ENCODE measurements around the gene LGALS13.

GRCh38 chr19:39631626-39632025 lies 29.3 kb downstream of the LGALS13 start:
- TF ChIP-seq, protein P1, sequence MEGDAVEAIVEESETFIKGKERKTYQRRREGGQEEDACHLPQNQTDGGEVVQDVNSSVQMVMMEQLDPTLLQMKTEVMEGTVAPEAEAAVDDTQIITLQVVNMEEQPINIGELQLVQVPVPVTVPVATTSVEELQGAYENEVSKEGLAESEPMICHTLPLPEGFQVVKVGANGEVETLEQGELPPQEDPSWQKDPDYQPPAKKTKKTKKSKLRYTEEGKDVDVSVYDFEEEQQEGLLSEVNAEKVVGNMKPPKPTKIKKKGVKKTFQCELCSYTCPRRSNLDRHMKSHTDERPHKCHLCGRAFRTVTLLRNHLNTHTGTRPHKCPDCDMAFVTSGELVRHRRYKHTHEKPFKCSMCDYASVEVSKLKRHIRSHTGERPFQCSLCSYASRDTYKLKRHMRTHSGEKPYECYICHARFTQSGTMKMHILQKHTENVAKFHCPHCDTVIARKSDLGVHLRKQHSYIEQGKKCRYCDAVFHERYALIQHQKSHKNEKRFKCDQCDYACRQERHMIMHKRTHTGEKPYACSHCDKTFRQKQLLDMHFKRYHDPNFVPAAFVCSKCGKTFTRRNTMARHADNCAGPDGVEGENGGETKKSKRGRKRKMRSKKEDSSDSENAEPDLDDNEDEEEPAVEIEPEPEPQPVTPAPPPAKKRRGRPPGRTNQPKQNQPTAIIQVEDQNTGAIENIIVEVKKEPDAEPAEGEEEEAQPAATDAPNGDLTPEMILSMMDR (IDR thresholded peaks at IDR 0.05; ENCODE audit: low read depth, low read length), result no peak
- TF ChIP-seq POLR2A (IDR thresholded peaks at IDR 0.05; ENCODE audit: extremely low read depth, insufficient read length), result no peak
- TF ChIP-seq, protein P2, sequence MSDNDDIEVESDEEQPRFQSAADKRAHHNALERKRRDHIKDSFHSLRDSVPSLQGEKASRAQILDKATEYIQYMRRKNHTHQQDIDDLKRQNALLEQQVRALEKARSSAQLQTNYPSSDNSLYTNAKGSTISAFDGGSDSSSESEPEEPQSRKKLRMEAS (IDR thresholded peaks at IDR 0.05; ENCODE audit: low read depth, low read length), result no peak
